HG03565 (cell line): ENCODE results near the gene WWC2.

ENCODE experiments used
- ATAC-seq: cut with Tn5 transposase; IDR thresholded peaks from one replicate; pipeline ENCODE4 v1.9.1; 2021; ENCODE audit warnings: mild to moderate bottlenecking, moderate library complexity; ENCODE audit not compliant: unreplicated experiment

WWC2 gene

GRCh38 chr4:183252959-183253358 is 153.9 kb downstream of the WWC2 start:
- ATAC-seq, result no peak

GRCh38 chr4:183253451-183253850 is 154.4 kb downstream of the WWC2 start:
- no peak for ATAC-seq

GRCh38 chr4:183254162-183254561 is 155.1 kb downstream of the WWC2 start:
- ATAC-seq, result no peak

- ATAC-seq, result no peak
These were observed 156.4 kb downstream of the WWC2 start for GRCh38 chr4:183255487-183255886.

- no peak for ATAC-seq
These were observed 157.3 kb downstream of the WWC2 start for GRCh38 chr4:183256343-183256742.

- peak; percentile 69 for ATAC-seq
These were observed 157.8 kb downstream of the WWC2 start for GRCh38 chr4:183256756-183257385.

GRCh38 chr4:183257808-183258207 is 158.8 kb downstream of the WWC2 start:
- ATAC-seq, result no peak

- no peak for ATAC-seq
These were observed 161.6 kb downstream of the WWC2 start for GRCh38 chr4:183260491-183261151.

- peak; percentile 93 for ATAC-seq
These were observed 163.1 kb downstream of the WWC2 start for GRCh38 chr4:183261953-183262775.

- ATAC-seq, result no peak
These were observed 163.7 kb downstream of the WWC2 start for GRCh38 chr4:183262776-183263100.

GRCh38 chr4:183263787-183264386 is 164.8 kb downstream of the WWC2 start:
- ATAC-seq, result no peak

- no peak for ATAC-seq
These were observed 165.6 kb downstream of the WWC2 start for GRCh38 chr4:183264614-183265013.

- no peak for ATAC-seq
These were observed 167.3 kb downstream of the WWC2 start for GRCh38 chr4:183266371-183266770.

- no peak for ATAC-seq
These were observed 169.5 kb downstream of the WWC2 start for GRCh38 chr4:183268556-183268955.

GRCh38 chr4:183272384-183272783 is 173.3 kb downstream of the WWC2 start:
- ATAC-seq, result no peak

GRCh38 chr4:183276106-183276505 is 177.0 kb downstream of the WWC2 start:
- ATAC-seq, result no peak

GRCh38 chr4:183284258-183284785 is 185.3 kb downstream of the WWC2 start:
- ATAC-seq, result no peak

- ATAC-seq, result no peak
These were observed 185.9 kb downstream of the WWC2 start for GRCh38 chr4:183284965-183285364.

GRCh38 chr4:183285886-183286285 is 186.8 kb downstream of the WWC2 start:
- ATAC-seq, result no peak

GRCh38 chr4:183286590-183287308 is 187.7 kb downstream of the WWC2 start:
- ATAC-seq, result no peak

- peak; percentile 54 for ATAC-seq
These were observed 188.2 kb downstream of the WWC2 start for GRCh38 chr4:183287309-183287659.
